Putamen (tissue), 1 donor: ENCODE results near the gene RABGAP1L.
"Not testable (repeated sequence)": the region's sequence is repeated elsewhere in the genome, so short reads cannot be mapped to it uniquely, and the experiment has no call there.

Experiments used
- DNase-seq: peaks from one replicate; pipeline ENCODE4 v3.0.0-alpha.2; 2016; ENCODE audit warnings: low spot score

The RABGAP1L gene

DNA sequence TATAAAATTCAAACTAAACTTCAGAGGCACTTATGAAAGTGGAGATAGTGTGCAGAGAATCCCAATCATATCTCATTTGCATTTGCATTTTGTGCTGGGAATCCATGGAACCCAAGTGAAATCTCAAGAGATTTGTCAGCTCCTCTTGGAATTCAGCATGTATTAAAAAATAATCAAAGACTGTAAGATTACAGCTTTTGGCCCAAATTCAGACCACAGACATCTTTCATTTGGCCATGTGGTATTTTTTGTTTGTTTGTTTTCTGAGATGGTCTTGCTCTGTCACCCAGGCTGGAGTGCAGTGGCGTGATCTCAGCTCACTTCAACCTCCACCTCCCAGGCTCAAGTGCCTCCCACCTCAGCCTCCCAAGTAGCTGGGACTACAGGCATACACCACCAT lies 836.6 kb downstream of the RABGAP1L start:
- no peak for DNase-seq

DNA sequence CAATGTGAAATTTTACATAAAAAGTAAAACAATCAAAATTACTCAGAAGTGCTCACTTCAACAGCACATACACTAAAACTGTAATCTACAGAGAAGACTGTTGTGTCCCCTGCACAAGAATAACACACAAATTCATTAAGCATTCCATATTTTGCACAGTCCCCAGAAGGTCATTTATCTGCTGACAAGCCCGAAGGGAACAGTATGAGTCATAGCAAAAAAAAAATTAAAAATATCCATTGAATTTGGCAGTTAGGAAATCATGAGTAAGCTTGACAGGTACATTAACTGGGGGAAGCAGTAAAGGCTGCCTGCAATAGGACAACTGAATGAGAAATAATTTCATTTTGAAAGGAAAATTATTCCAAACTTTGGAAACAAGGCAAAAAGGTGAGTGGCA lies 837.2 kb downstream of the RABGAP1L start:
- DNase-seq: no peak

DNA sequence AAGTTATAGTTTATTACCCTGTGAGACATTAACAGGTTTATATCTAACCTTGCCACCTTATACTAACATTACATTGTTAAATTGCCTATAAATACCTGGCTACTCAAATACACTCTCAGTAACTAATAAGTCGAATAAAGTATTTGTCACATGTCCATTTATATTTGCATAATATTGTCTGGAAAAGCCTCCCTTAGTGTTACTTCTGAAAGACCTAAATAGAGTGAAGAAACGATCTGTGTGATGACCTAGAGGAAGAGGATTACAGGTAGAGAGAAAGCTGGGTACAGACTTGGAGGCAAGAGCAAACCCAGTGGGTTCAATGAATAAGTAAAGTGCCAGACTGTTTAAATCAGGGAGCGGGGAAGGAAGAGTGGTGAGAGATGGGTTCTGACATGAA lies 837.7 kb downstream of the RABGAP1L start:
- no peak for DNase-seq

DNA sequence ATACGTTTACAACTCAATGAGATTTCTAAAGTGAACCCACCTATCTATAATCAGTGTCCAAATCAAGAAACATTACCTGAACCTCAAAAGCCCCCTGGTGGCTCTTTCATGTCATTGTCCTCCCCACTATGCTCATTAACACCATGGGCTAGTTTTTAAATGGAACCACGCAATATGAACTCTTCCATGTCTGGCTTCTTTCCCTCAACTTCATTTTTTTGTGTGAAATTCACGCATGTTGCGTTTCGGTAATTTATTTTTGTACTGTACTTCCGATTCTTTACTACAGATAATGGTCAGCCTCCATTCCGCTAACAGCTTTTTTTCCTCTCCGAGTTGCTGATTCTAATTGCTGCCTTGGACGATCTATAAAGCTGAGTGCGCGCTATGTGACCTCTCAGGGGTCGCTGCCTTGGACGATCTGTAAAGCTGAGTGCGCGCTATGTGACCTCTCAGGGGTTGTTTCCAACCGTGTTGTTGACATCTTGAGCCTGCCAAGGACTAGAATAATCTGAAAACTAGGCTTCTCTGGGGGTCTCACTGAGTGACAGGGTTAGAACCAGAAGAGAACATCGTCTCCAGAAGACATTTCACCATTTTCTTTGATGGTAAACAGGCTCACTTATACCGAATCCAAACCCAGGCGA lies 839.4 kb downstream of the RABGAP1L start:
- peak; percentile 69 for DNase-seq

DNA sequence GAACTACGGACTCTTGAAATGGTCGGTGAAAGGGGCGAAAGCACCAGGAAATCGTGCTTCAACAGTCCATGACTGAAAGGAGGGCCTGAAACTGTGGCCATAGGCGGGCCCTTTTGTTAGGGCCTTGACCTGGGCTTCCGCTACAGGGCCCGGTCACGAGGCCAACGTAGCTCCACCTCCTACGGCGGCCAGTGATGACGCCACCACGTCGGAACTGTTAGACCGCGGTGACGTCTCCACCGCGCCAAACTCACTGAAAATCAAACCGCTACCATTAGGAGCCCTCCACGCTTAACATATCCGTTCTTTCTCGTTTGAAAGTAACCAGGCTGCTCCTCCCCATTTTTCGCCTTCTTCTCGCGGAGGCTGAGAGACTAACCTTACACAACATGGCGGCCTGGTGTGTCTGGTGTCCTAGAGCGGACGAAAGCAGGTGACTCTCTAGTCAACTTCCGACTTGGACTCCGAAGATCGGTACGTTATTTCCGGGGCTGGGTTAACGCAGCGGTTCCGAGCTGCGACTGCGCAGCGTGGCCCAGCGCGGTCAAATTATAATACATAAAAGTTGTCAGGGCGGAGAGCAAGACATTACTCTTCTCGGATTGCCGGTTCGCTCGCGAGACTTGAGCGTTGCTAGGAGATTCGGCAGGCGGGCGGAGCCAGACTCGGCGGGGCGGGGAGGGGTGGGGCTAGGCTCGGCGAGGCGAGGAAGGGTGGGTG lies 840.1 kb downstream of the RABGAP1L start:
- peak; percentile 99 for DNase-seq

DNA sequence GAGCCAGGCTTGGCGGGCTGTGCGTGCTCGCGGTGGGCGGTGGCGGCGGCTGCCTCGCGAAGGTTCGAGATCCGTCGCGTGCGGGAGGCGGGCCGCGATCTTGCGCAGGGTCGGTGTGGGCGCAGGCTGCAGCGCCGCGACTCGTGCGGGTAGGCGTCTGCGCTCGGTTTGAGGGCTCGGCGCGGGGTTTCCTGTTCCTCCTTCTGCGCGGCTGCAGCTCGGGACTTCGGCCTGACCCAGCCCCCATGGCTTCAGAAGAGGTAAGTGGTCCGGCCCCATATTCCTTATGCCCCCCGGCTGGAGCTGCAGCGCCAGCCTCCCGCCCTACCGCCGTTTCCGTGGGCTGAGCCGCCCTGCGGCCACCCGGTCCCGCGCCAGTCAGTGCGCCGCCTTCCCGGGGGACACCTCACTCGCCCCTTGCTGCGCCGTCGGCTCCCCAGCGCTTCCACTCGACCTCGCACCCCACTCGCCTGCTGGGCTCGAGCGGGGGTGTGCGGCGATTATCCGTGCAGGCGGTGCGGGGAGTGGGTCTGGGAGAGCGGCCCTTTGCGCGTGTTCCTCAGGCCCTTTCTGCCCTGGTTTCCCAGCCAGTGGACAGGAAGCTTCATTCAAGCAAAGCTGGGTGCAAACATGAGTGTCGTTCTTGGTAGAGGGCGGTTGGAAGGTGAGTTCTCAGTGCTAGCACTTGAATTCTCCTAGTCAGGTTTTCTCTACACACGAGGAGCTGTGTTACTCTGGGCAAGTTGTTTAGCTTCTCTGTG lies 840.8 kb downstream of the RABGAP1L start, which contains the start of gene CACYBP:
Gene CACYBP, plus strand, starts transcription at position 12 of the 761 bp plus-strand sequence. Its CDS starts 234 bp downstream, at position 246.
- DNase-seq: peak; percentile 47

DNA sequence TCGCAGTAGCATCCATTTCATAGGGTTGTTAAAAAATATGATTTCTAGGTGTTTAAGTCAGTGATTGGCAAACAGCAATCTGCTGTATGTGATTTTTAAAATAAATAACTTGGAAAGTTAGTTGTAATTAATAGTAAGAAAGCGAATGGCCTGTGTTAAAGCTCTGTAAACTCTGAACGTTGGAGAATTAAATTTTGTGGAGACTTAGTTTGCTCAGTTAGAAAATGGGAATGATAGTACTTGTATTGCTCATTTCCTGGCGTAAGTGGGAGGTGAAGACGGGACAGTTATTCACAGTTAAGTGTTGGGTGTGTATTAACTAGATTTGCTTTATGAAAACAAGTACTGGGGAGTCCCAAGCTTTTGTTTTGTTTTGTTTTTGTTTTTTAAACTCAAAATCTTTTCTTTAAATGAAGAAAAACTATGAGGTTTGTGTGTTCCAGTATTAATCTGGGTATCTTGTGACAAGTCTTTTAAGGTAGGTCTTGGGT lies 841.4 kb downstream of the RABGAP1L start:
- DNase-seq: no peak

DNA sequence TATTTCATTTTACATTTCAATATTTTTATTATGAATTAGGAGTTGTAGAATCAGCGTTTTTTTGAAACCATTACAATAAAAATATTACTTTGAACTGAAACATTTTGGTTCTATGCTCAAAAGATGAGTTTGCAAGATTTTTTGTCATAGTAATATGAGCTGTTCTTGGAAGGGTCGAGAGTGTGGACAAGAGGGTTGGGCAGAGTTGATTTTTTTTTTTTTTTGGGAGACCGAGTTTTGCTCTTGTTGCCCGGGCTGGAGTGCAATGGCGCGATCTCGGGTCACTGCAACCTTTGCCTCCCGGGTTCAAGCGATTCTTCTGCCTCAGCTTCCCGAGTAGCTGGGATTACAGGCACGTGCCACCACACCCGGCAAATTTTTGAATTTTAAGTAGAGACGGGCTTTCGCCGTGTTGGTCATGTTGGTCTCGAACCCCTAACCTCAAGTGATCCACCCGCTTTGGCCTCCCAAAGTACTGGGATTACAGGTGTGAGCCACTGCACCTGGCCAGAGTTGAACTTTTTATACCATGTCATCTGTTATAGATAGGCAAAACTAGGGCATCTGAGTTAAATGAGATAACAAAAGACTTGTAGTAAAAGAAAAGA lies 843.7 kb downstream of the RABGAP1L start:
- DNase-seq: no peak

DNA sequence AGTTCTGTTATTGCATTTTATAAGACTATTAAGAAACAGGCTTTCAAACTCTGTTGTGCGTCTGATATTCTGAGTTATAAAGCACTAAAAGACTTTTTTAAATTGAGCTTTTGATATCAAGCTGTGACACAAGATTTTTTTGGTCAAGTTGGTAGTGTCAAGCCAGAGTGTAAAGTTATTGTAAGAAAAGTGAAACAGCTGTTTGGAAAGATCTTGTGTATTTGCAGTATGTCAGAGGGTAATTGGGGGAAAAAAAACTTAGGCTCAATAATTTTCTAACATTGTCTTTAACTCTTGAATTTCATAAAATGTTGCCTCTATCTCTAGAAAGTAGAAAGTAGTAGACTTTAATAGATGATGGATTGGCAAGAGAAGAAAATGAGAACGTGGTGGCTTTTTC lies 844.2 kb downstream of the RABGAP1L start:
- no peak for DNase-seq

DNA sequence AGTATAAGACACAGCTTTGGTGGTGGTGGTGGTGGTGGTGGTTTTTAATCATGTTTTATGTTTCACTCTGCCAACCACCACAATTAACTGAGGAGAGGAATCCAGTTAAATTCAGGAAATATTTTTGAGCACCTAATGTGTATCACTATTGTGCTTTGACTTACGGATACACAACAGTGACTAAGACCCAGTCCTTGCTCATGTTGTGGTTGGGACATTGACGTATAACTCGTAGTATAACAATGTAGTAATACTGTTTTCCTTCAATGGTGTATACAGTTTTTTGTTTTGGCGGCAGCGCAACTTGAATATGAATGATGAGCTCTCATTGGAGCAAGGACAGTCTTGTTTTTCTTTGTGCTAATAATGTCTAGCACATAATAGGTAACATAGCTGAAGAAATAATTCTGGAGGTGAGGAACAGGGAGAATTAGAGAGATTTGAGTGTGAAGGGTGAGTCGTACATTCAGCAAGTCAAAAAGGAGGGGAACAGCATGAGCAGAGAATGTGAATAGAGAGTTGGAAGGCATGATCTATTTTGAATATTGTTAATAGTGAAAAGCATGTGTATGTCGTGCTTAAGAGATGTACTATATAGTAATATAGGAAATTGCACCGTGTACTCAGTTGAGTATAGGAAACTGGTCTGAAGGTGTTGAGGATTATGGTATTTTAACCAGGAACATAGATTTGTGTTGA lies 845.9 kb downstream of the RABGAP1L start:
- no peak for DNase-seq

DNA sequence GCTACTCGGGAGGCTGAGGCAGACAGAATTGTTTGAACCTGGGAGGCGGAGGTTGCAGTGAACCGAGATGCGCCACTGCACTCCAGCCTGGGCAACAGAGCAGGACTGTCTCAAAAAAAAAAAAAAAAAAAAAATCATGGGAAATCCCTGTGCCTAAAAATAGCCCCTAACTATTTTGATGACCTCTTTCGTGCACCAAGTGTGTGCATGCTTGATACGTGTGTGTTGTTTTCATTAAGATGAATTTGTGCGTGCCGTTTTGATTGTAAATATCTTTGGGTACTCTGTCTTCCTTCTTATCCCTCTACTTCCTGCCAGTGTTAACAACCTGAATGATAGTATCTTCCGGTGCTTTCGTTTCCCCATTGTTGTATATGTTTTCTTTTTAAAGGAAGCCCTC lies 850.2 kb downstream of the RABGAP1L start:
- DNase-seq: no peak

DNA sequence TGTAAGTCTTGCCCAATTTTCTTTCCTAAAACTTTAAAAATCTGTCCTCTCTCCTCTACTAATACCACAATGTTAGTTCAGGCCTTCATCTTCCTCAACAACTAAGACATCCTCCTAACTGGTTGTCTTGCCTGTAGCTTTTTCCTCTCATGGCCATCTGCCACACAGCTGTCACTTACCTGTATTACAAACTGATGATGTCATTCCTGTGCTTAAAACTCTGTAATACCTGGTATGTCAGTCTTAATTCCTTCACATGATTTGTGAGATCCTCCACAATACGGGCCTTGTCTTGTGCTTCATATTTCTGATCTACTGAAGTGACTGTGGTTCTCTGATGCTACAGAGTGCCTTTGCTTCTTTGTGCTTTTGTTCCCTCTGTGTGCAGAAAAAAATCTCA lies 854.1 kb downstream of the RABGAP1L start:
- no peak for DNase-seq

DNA sequence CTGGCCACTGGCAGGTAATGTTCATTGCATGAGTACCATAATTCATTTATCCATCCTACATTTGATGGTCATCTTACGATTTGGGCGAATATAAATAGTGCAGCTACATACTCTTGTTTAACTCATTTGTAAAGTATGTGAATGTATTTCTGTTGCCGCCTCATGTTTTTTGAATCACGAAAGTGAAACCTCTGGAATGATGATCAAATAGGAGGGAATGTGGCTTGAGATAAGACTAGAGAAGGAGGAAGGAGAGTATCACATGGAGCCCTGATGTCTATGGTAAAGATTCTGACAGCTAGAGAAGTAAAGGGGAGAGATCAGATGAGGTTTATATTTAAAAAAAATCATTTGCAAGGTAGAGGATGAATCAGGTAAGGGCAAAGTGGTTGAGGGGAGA lies 855.9 kb downstream of the RABGAP1L start:
- no peak for DNase-seq

DNA sequence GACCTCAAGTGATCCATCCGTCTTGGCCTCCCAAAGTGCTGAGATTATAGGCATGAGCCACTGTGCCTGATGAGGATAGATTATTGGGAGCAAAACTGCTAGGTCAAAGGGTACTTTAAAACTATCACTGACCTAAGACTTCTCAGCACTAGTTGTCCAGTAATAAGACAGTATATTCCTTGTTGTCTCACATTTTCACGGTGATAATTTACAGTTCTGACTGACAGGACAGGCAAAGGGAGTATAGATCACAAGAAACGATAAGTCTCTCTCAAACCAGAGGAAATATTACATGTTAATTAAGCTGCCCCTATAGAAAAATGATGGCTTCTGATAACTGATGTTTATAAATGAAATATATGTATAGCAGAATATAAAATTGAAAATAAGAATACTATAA lies 860.2 kb downstream of the RABGAP1L start:
- no peak for DNase-seq

DNA sequence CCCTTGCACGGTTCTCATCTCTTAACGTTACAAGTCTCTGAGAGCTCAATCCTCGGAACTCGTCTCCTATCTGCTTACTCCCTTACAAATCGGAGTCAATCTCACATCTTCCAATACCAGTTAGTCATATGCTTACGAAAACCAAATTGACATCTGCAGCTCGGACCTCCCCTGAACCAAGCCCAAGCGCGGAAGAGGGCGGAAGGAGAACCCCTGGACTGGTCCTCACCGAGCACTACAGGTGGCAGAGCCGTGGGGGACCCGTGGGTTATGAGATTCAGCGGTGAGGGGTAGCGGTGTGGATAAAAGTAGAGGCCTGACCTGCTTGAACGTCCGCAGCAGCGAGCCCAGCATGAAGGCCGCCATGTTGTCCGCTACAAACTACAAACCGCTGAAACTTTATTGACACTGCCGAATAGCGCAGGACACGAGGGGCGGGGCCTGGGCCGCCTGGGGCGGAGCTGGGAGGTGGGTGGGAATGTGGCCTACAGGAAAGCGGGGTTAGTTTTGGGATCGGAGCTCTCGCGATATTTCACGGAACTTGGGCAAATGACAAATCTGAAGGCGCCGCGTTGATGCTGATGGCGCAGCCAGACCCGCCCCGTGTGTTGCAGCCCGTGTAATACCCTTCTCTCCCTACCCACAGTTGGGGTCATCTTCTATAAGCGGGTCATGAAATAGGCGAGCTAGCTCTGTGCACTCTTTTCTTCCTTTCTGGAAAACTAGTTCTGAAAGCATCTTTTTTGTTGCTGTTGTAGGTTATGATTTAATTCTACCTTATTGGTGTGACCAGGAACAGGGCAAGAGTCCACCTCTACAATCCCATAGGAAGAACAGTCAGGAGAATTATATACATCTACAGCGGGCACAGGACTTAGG lies 864.0 kb downstream of the RABGAP1L start, which contains the start of gene MRPS14:
Gene MRPS14, minus strand, starts transcription at position 383 of the 879 bp plus-strand sequence. Its CDS starts 17 bp downstream, at position 366.
- peak; percentile 97 for DNase-seq

DNA sequence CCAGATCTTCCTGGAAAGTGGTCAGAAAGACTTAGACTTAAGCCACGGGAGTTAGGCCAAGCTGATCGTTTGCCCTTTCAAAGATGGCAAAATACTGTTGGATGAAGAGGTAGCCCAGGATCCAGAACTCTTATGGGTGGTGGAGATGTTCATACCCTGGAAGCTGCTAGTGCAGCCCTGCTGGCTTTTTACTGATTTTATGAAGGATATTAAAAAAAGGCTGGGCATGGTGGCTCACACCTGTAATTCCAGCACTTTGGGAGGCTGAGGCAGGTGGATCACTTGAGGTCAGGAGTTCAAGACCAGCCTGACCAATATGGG lies 864.6 kb downstream of the RABGAP1L start:
- DNase-seq: not testable (repeated sequence)

DNA sequence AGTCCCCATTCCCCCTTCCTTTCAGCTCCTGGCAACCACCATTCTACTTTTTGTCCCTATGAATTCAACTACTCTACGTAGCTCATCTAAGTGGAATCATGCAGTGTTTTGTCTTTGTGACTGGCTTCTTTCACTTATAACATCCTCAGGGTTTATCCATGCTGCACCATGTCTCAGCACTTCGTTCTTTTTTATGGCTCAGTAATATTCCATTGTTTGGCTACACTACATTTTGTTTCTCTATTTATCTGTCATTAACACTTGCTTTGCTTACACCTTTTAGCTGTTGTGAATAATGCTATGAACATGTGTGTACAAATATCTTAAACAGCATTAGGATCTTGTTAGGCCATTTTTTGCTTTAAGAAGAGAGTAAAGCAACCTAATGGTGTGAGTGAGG lies 865.5 kb downstream of the RABGAP1L start:
- no peak for DNase-seq

DNA sequence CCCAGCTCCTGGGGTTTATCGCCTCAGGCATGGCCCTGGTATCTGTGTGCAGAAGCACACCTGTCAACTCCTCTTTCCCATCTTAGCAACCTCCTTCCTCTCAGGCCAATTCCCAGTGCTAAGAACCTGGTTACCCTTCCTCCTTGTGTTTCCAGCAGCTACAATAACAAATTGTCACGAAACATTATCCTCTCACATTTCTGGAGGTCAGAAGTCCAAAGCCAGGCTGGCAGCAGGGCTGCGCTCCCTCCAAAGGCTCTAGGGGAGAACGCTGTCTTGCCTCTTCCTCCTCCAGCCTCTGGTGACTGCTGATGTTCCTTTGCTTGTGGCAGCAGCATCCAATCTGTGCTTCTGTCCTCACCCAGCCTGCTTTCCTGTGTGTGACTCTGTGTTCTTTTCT lies 874.6 kb downstream of the RABGAP1L start:
- no peak for DNase-seq

DNA sequence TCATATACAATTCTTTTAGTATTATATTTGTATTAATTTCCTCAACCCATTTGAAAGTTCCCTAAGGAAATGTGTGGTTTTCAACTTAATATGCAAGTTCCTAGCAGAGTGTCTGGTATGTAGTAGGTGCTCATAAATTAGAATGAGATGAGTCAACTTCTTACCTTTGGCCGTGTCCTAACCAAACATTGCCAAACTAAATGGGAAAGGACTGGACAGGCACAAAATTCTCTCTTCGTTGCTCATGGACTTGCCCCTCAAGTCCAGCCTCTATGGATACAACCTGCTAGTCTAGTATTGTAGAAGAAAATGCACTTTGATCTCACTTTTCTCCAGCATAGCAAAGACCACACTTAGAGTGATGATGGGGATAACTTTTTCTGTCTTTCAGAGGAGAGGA lies 875.5 kb downstream of the RABGAP1L start:
- no peak for DNase-seq

DNA sequence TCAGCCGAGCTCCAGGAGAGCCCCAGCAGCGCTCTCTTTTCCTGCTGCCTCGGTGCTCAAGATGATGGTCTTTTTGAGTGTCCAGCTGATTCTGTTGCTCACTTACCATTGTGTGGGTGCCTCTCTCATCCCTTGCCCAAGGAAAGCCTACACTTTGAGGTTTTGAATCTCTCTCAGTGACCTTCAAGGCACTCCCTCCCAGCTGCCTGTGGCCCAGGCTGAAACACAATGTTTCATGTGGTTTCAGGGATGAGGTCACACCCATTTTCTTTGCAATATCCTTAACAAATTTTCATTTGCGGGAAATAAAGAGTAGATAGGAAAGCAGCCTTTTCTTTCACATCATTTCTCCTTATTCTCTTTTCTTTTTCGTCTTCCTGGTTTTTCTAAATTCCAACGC lies 876.5 kb downstream of the RABGAP1L start:
- no peak for DNase-seq

DNA sequence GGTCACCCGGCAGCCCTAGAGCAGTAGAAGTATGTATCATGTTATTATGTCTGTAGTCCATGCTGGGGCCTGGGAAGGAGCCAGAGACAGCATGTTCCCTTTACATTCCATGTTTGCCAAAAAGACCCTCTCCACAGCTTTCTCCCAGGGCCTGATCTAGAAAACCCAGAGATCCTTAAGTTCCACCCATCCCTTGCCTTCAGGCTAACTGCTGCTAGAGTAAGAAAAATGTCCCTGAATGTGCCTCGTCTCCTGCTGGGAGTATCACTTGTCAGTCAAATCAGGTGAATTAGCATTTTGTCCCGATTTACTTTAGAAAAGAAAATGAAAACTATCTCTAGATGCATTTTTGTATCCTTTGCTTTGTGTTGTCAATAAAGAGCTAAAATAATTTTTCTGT lies 877.2 kb downstream of the RABGAP1L start:
- DNase-seq: no peak
